K562 (cell line): ENCODE data around the gene CFAP97D1. TPM values are rescaled to one million over a fixed set of nuclear protein-coding genes. Genes with fewer than 3 reads are reported as not detected.

Source experiments
- ASH1L ChIP-seq: fragments of 450-650 bp; IDR thresholded peaks from 2 replicates; pipeline ENCODE4 v1.6.1; 2018; ENCODE audit warnings: borderline replicate concordance, mild to moderate bottlenecking, low read depth; ENCODE audit not compliant: partially characterized antibody
- CBX3 ChIP-seq, 2 experiments: IDR thresholded peaks; 1 replicate in 1 of 2; 2 replicates in 1 of 2; pipeline ENCODE4 v1.6.1; 2012; ENCODE audit warnings: inconsistent platforms in 2 of 2, low read length in 2 of 2, borderline replicate concordance in 1 of 2, control low read depth in 1 of 2
- ETS2 ChIP-seq: IDR thresholded peaks from 2 replicates; pipeline ENCODE4 v1.6.1; 2016; ENCODE audit warnings: borderline replicate concordance, missing genetic modification characterization, mild to moderate bottlenecking, moderate library complexity, missing compliant biosample characterization; ENCODE audit not compliant: poor library complexity, severe bottlenecking
- HDAC8 ChIP-seq: fragments of 450-650 bp; IDR thresholded peaks from 2 replicates; pipeline ENCODE4 v1.6.1; 2016; ENCODE audit warnings: mild to moderate bottlenecking, missing genetic modification characterization, moderate library complexity, missing compliant biosample characterization
- HNRNPK ChIP-seq: fragments of 200-400 bp; formaldehyde crosslinking; IDR thresholded peaks from one replicate; pipeline ENCODE4 v1.6.1; 2018; ENCODE audit warnings: mild to moderate bottlenecking, low read depth, low read length; ENCODE audit not compliant: poor library complexity, severe bottlenecking
- NEUROD1 ChIP-seq: fragments of 150-350 bp; IDR thresholded peaks from 2 replicates; pipeline ENCODE4 v1.6.1; 2014; ENCODE audit warnings: borderline replicate concordance, low read length, low read depth; ENCODE audit not compliant: partially characterized antibody
- PHF8 ChIP-seq: fragments of 200-600 bp; sonication (generic); IDR thresholded peaks from 2 replicates; pipeline ENCODE4 v1.6.1; 2012; ENCODE audit warnings: mixed run types, mild to moderate bottlenecking, inconsistent platforms, low read length, moderate library complexity, borderline replicate concordance
- PPARD ChIP-seq: fragments of 250-450 bp; sonication (Bioruptor Pico); IDR thresholded peaks from 2 replicates; pipeline ENCODE4 v1.8.0; 2022; ENCODE audit warnings: inconsistent platforms, mild to moderate bottlenecking, moderate library complexity
- RB1 ChIP-seq: fragments of 450-650 bp; IDR thresholded peaks from 2 replicates; pipeline ENCODE4 v1.6.1; 2017; ENCODE audit warnings: low read depth, mild to moderate bottlenecking
- SMAD4 ChIP-seq: fragments of 250-450 bp; sonication (Bioruptor Pico); conservative IDR thresholded peaks from 2 replicates; pipeline ENCODE4 v1.8.0; 2021; ENCODE audit warnings: inconsistent platforms, mild to moderate bottlenecking, moderate library complexity
- TBL1XR1 ChIP-seq, 2 experiments: IDR thresholded peaks; 2 replicates each; pipeline ENCODE4 v1.6.1; 2012; ENCODE audit warnings: improper control_type of control experiment in 2 of 2, low read length in 2 of 2, mild to moderate bottlenecking in 1 of 2
- TBP ChIP-seq: optimal IDR thresholded peaks from 2 replicates; pipeline ENCODE3; 2011; ENCODE audit warnings: low read depth, low read length, improper control_type of control experiment
- ZBTB11 ChIP-seq, 3 experiments: fragments of 200-800 bp in 1 of 3; fragments of 250-450 bp in 1 of 3; fragments of 450-650 bp in 1 of 3; sonication (Bioruptor Pico) in 1 of 3; sonication (Bioruptor generic) in 1 of 3; formaldehyde crosslinking in 1 of 3; IDR thresholded peaks; 2 replicates each; pipeline versions ENCODE4 v1.6.1 to v1.8.0; 2016 to 2022; ENCODE audit warnings: mild to moderate bottlenecking in 2 of 3, missing genetic modification characterization in 2 of 3, missing compliant biosample characterization in 1 of 3, moderate library complexity in 1 of 3
- ZNF282 ChIP-seq: sonication (generic); formaldehyde crosslinking; IDR thresholded peaks from 2 replicates; pipeline ENCODE4 v1.8.1; 2023; ENCODE audit warnings: missing genetic modification reagents
- ZNF449 ChIP-seq: fragments of 250-450 bp; sonication (Bioruptor Pico); IDR thresholded peaks from 2 replicates; pipeline ENCODE4 v1.8.0; 2022; ENCODE audit warnings: moderate library complexity, mild to moderate bottlenecking, inconsistent platforms
- ZNF830 ChIP-seq: fragments of 250-450 bp; sonication (Bioruptor Pico); IDR thresholded peaks from 2 replicates; pipeline ENCODE4 v1.5.0; 2021; ENCODE audit warnings: mild to moderate bottlenecking
- ZZZ3 ChIP-seq: fragments of 450-650 bp; IDR thresholded peaks from 2 replicates; pipeline ENCODE4 v1.6.1; 2016; ENCODE audit warnings: antibody characterized with exemption, mild to moderate bottlenecking, moderate library complexity
- polyA plus RNA-seq, 8 experiments: library from polyadenylated mRNA; depleted of rRNA in 4 of 8; stranded (reverse) in 5 of 8; unstranded in 3 of 8; fragments of >200 nt; fragmentation: Nextera tagmentation in 2 of 8; fragmentation: Illumina TruSeq in 1 of 8; extraction: Ambion mirVana in 2 of 8; extraction: Trizol in 1 of 8; gene quantifications; 2 replicates each; pipeline versions ENCODE4 v1.2.1 to v1.2.3, GENCODE V29; 2011 to 2014; ENCODE audit warnings: inconsistent platforms in 1 of 8, missing spikeins in 1 of 8
- total RNA-seq, 7 experiments: library from RNA; depleted of rRNA in 6 of 7; stranded (reverse); fragments of >200 nt in 6 of 7; fragmentation: Illumina TruSeq in 2 of 7; extraction: Trizol in 2 of 7; gene quantifications; 2 replicates each; pipeline versions ENCODE4 v1.2.1 to v1.2.3, GENCODE V29; 2011 to 2021; ENCODE audit warnings: low replicate concordance in 1 of 7

CFAP97D1 gene
- total and polyA plus RNA-seq, 9 of the 15 experiments (the other 6 are each of a cell fraction or from before 2014, with no cell fraction given): not detected

- TF ChIP-seq TBL1XR1 (IDR thresholded peaks at IDR 0.05; ENCODE audit: low read length in 2 of 2): no peak
- no peak for TF ChIP-seq ZBTB11 (CRISPR knock-in tag; IDR thresholded peaks at IDR 0.05)
- TF ChIP-seq TBP: peak; percentile 64
- TF ChIP-seq HNRNPK: no peak
- TF ChIP-seq ZNF282 (CRISPR knock-in tag): no peak
- no peak for TF ChIP-seq ZNF830 (CRISPR knock-in tag)
- TF ChIP-seq ZZZ3: no peak
- TF ChIP-seq ETS2 (tag): no peak
- no peak for TF ChIP-seq PPARD (CRISPR knock-in tag)
- TF ChIP-seq ASH1L: no peak
- TF ChIP-seq NEUROD1: peak; percentile 69
- no peak for TF ChIP-seq CBX3 (IDR thresholded peaks at IDR 0.05; ENCODE audit: borderline replicate concordance in 1 of 2, low read length in 2 of 2)
- TF ChIP-seq SMAD4: peak; percentile 16; the same call in 1 of the 2 replicates
- TF ChIP-seq PHF8: peak; percentile 93
- TF ChIP-seq RB1: no peak; the same call in none of the 2 replicates
- no peak for TF ChIP-seq ZNF449
- TF ChIP-seq HDAC8 (tag): no peak
These were observed 1.7 kb upstream of the CFAP97D1 start, which contains the start of gene DUSP3 (continued) for GRCh38 chr17:43778337-43779144.
